ENCODE measurements around the gene CTH.
"Not testable (repeated sequence)": the region's sequence is repeated elsewhere in the genome, so short reads cannot be mapped to it uniquely, and the experiment has no call there.

The CTH gene

GRCh38 chr1:70405780-70406416 lies 5.2 kb upstream of the CTH start:
- DNase-seq (ENCODE audit: low read depth in 3 of 3, low spot score in 1 of 3) = no peak

GRCh38 chr1:70409136-70409535 lies 1.9 kb upstream of the CTH start:
- DNase-seq (ENCODE audit: low read depth in 3 of 3, low spot score in 1 of 3) = no peak

GRCh38 chr1:70411360-70411844 lies 334 bp downstream of the CTH start:
- DNase-seq (ENCODE audit: low read depth in 3 of 3, low spot score in 1 of 3) = peak in 1 of 3 donors; percentile 1

- no peak for DNase-seq (ENCODE audit: low read depth in 3 of 3, low spot score in 1 of 3)
Observed at GRCh38 chr1:70415882-70416281, 4.8 kb downstream of the CTH start.

- DNase-seq (ENCODE audit: low read depth in 3 of 3, low spot score in 1 of 3) = not testable (repeated sequence)
Observed at GRCh38 chr1:70418973-70419734, 8.1 kb downstream of the CTH start.

GRCh38 chr1:70420320-70420719 lies 9.3 kb downstream of the CTH start:
- DNase-seq (ENCODE audit: low read depth in 3 of 3, low spot score in 1 of 3) = no peak

GRCh38 chr1:70426154-70427131 lies 15.4 kb downstream of the CTH start:
- no peak for DNase-seq (ENCODE audit: low read depth in 3 of 3, low spot score in 1 of 3)

- no peak for DNase-seq (ENCODE audit: low read depth in 3 of 3, low spot score in 1 of 3)
Observed at GRCh38 chr1:70427976-70428375, 16.9 kb downstream of the CTH start.

- DNase-seq (ENCODE audit: low read depth in 3 of 3, low spot score in 1 of 3) = no peak
Observed at GRCh38 chr1:70429219-70429618, 18.2 kb downstream of the CTH start.

GRCh38 chr1:70429757-70430156 lies 18.7 kb downstream of the CTH start:
- no peak for DNase-seq (ENCODE audit: low read depth in 3 of 3, low spot score in 1 of 3)

GRCh38 chr1:70431317-70431716 lies 20.2 kb downstream of the CTH start:
- DNase-seq (ENCODE audit: low read depth in 3 of 3, low spot score in 1 of 3) = no peak

- no peak for DNase-seq (ENCODE audit: low read depth in 3 of 3, low spot score in 1 of 3)
Observed at GRCh38 chr1:70431874-70432273, 20.8 kb downstream of the CTH start.

- no peak for DNase-seq (ENCODE audit: low read depth in 3 of 3, low spot score in 1 of 3)
Observed at GRCh38 chr1:70434253-70434859, 23.3 kb downstream of the CTH start.

GRCh38 chr1:70436622-70437251 lies 25.7 kb downstream of the CTH start:
- no peak for DNase-seq (ENCODE audit: low read depth in 3 of 3, low spot score in 1 of 3)

GRCh38 chr1:70438529-70438928 lies 27.5 kb downstream of the CTH start:
- DNase-seq (ENCODE audit: low read depth in 3 of 3, low spot score in 1 of 3) = no peak

GRCh38 chr1:70440642-70441391 lies 29.7 kb downstream of the CTH start:
- no peak for DNase-seq (ENCODE audit: low read depth in 3 of 3, low spot score in 1 of 3)

GRCh38 chr1:70441392-70442035 lies 30.4 kb downstream of the CTH start:
- no peak for DNase-seq (ENCODE audit: low read depth in 3 of 3, low spot score in 1 of 3)

- no peak for DNase-seq (ENCODE audit: low read depth in 3 of 3, low spot score in 1 of 3)
Observed at GRCh38 chr1:70442490-70442889, 31.4 kb downstream of the CTH start.

GRCh38 chr1:70443739-70444138 lies 32.7 kb downstream of the CTH start:
- DNase-seq (ENCODE audit: low read depth in 3 of 3, low spot score in 1 of 3) = no peak
